Fibroblast of pulmonary artery (primary cell): Measurements from ENCODE around the gene CAMSAP3.

Experiments
- DNase-seq: peaks from one replicate; pipeline ENCODE4 v3.0.0-alpha.2; 2010; ENCODE audit warnings: low read depth
- H3K4me3 ChIP-seq: replicated peaks from 2 replicates; pipeline ENCODE4 v1.5.1; 2011; ENCODE audit warnings: low read depth, mild to moderate bottlenecking, control low read depth, low read length, moderate library complexity
- TF ChIP-seq, protein P1 (sequence below): IDR thresholded peaks from 2 replicates; pipeline ENCODE4 v1.5.1; 2011; ENCODE audit warnings: mild to moderate bottlenecking, control low read depth, low read length, inconsistent platforms; ENCODE audit errors: missing control alignments

CAMSAP3 gene

DNA sequence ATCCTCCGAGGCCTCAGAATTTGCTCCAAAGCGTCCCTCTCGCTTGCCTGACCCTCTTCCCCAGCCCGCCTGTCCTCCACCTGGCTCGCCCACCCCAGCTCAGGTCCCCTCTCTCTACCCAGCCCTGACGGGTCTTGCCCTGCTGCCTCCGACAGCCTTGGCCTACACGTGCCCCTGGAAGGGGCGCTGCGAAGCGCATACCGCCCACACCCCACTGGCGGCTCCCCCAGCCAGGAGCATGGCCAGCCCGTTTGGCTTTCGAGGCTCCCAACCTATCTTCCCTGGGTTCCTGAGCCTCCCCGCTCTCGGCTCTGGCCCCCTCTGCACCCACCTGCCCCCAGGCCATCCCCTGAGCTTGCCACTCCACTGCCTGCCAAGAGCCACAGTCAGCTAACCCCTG is 29.1 kb downstream of the CAMSAP3 start:
- no peak for DNase-seq
- TF ChIP-seq, protein P1, sequence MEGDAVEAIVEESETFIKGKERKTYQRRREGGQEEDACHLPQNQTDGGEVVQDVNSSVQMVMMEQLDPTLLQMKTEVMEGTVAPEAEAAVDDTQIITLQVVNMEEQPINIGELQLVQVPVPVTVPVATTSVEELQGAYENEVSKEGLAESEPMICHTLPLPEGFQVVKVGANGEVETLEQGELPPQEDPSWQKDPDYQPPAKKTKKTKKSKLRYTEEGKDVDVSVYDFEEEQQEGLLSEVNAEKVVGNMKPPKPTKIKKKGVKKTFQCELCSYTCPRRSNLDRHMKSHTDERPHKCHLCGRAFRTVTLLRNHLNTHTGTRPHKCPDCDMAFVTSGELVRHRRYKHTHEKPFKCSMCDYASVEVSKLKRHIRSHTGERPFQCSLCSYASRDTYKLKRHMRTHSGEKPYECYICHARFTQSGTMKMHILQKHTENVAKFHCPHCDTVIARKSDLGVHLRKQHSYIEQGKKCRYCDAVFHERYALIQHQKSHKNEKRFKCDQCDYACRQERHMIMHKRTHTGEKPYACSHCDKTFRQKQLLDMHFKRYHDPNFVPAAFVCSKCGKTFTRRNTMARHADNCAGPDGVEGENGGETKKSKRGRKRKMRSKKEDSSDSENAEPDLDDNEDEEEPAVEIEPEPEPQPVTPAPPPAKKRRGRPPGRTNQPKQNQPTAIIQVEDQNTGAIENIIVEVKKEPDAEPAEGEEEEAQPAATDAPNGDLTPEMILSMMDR = no peak
- no peak overlapping the region for H3K4me3 ChIP-seq

DNA sequence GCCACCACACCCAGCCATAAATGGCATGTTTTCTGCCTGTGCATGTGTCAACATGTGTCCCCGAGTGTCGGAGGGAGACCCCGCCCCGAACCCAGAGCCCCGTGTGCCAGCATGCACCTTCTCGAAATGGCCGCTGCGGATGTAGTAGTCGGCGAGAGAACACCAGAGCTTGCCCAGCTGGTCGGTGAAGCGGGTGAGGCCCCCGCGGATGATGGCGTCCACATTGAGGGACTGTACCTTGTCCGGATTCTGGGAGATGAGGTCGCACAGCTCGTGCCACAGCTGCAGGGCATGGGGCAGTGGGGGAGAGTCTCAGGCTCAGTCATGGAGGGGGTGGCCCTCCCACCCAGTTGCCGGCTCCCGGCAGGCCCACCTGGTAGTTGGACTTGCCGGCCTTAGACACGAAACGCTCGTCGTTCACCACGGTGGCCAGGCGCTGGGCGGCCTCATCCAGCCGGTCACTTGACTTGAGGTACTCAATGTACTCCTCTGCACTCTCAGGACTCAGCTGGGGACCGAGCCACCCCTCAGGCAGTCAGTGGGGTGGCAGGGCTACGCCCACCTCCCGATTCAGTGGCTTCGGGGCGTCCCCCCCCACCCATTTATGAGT is 30.2 kb downstream of the CAMSAP3 start:
- TF ChIP-seq, protein P1 = no peak
- H3K4me3 ChIP-seq = no peak overlapping the region
- no peak for DNase-seq

DNA sequence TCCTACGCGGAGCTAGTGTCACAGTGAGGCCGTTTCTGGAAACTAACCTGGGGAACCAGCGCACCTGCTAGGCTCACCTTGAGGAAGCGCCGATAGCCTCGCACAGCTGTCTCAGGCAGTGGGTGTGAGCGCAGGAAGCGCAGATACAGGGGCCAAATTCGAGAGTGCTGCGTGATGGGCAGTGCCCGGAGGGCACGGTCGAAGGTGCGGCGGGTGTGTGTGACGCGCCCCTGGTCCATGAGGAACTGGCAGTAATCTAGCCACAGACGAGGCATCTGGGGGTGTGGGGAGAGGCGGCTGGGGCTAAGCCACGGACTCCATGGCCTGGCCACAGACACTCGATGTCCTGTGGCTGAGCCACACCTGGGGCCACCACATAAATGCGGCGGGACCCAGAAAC is 31.5 kb downstream of the CAMSAP3 start:
- TF ChIP-seq, protein P1 = no peak
- no peak overlapping the region for H3K4me3 ChIP-seq
- DNase-seq = no peak

DNA sequence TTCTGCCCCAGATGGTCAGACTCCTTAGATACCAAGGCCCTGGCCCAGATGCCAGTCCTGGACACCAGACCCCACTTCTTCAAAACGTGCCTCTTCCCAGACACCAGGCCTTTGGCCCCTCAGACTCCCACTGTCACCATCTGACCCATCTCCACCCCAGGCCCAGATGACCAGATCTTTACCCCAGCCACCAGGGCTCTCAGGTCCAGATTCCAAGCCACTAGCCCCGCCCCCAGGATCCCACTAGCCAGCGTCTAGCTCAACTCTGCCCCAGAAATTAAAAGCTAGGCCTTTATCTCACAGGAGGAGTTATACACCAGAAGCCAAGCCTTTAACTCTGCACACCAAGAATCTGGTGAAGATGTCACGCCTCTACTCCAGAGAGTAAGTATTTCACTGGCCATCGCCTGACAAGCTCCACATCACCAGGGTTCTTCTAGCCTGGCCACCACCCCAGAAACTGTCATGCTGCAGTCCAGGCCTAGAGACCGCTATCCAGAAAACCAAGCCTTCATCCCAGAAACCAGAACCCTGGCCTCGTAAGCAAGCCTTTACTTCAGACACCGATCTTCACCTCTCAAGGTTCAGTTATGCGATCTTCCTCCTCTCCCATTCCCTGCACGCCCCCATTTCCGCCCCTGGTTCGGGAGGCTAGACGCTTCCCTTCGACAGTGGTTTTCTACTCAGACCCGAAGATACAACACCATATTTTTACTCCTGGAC is 33.1 kb downstream of the CAMSAP3 start:
- TF ChIP-seq, protein P1 = no peak
- no peak for DNase-seq
- H3K4me3 ChIP-seq = peak overlapping the region; percentile 100

DNA sequence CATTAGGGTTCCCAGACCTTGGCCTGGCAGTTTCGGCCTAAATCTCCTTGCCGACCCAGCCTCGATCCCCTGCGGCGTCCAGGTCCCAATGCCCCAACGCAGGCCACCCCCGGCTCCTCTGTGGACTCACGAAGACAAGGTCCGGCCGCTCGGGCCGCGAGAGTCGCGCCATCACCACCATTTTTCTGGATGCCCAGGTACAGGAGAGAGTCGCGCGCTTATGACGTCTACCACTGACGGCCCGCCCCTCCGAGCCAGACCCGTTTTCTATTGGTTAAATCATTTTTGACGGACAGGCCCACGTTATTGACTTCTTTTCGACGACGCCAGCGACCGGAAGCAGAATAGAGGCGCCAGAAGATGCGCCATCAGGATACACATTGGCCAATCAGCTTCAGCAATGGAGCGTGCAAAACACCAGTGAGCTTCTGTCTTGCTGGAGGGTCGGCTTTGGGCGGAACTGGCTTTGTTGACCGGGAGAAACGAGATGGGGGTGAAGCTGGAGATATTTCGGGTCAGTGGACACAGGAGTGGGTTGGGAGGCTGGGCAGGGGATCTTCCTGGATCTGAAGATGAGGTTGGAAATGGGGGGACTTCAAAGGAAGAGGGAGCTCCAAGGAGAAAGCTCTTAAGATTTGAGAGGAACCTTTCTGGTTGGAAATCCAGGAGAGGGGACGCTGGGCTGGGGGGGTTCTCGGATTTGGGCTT is 33.8 kb downstream of the CAMSAP3 start, which contains the start of the genes PET100 and XAB2:
PET100 (plus strand) TSS at position 447 of the 708 bp plus-strand sequence; CDS start at position 488, 41 bp downstream.
XAB2 (minus strand) TSS at position 199 of the 708 bp plus-strand sequence; CDS start at position 181, 18 bp downstream.
- DNase-seq = peak; percentile 99
- H3K4me3 ChIP-seq = peak within 1 kb of the TSS; percentile 100
- TF ChIP-seq, protein P1 = no peak

DNA sequence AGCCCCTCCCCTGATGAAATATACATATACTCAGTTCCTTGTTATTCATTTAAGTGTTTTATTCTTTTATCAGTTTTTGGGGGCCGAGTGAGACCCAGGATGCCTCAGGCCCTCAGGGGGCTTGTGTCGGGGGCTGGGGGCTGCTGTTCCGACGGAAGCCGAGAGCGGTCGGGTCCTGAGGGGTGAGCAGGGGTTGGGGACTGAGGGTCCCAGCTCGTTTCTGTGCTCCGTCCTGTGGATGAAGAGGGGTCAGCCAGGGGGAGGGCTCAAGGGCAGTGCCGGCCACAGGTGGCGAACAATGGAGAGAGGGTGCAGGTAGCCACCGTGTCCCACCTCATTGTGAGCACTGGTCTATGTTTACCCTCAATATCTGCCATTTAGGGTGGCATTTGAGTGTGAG is 35.9 kb downstream of the CAMSAP3 start:
- H3K4me3 ChIP-seq = no peak overlapping the region
- no peak for DNase-seq
- TF ChIP-seq, protein P1 = no peak
